ENCODE results near the gene CACNB3.

- TF ChIP-seq, protein P1, sequence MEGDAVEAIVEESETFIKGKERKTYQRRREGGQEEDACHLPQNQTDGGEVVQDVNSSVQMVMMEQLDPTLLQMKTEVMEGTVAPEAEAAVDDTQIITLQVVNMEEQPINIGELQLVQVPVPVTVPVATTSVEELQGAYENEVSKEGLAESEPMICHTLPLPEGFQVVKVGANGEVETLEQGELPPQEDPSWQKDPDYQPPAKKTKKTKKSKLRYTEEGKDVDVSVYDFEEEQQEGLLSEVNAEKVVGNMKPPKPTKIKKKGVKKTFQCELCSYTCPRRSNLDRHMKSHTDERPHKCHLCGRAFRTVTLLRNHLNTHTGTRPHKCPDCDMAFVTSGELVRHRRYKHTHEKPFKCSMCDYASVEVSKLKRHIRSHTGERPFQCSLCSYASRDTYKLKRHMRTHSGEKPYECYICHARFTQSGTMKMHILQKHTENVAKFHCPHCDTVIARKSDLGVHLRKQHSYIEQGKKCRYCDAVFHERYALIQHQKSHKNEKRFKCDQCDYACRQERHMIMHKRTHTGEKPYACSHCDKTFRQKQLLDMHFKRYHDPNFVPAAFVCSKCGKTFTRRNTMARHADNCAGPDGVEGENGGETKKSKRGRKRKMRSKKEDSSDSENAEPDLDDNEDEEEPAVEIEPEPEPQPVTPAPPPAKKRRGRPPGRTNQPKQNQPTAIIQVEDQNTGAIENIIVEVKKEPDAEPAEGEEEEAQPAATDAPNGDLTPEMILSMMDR (IDR thresholded peaks at IDR 0.05), result no peak
- TF ChIP-seq ZFX (IDR thresholded peaks at IDR 0.05; ENCODE audit: borderline replicate concordance), result no peak
Measured at GRCh38 chr12:48816143-48816854, 2.0 kb upstream of the CACNB3 start.

Data from 22Rv1 (cell line).